Left ventricle myocardium inferior (tissue), 1 donor: Measurements from ENCODE around the gene SRBD1. TPM values are rescaled to one million over a fixed set of nuclear protein-coding genes. Genes with fewer than 3 reads are reported as not detected.

Experiments used
- DNase-seq: peaks from one replicate; pipeline ENCODE4 v3.0.0-alpha.2; 2020
- H3K27ac ChIP-seq: fragments of 200-600 bp; replicated peaks from 2 replicates; pipeline ENCODE4 v1.8.0; 2021
- H3K27me3 ChIP-seq: fragments of 200-600 bp; 2 replicates; pipeline ENCODE4 v1.8.0; 2021; ENCODE audit warnings: low read depth
- H3K36me3 ChIP-seq: fragments of 200-600 bp; 2 replicates; pipeline ENCODE4 v1.8.0; 2021
- H3K4me1 ChIP-seq: fragments of 200-600 bp; 2 replicates; pipeline ENCODE4 v1.8.0; 2021
- H3K4me3 ChIP-seq: fragments of 200-600 bp; 2 replicates; pipeline ENCODE4 v1.8.0; 2021; ENCODE audit warnings: mild to moderate bottlenecking, moderate library complexity
- H3K9me3 ChIP-seq: fragments of 200-600 bp; replicated peaks from 2 replicates; pipeline ENCODE4 v1.8.0; 2021
- intact Hi-C: fragments of 100-400 bp; cut with micrococcal nuclease; formaldehyde crosslinking; loops from one replicate; pipeline ENCODE4 v1.11.0; 2022
- total RNA-seq: library from RNA; stranded (reverse); fragmentation: NEBNext Ultra II Directional; extraction: Animal tissue kit (Norgen Biotek cat#: 25700); gene quantifications from one replicate; pipeline ENCODE4 v1.2.1, GENCODE V29; 2021
- TF ChIP-seq, protein P1 (sequence below): fragments of 200-600 bp; IDR thresholded peaks from 2 replicates; pipeline ENCODE4 v1.8.0; 2021; ENCODE audit warnings: antibody characterized with exemption, mild to moderate bottlenecking, borderline replicate concordance
- donor health status: DM: no; HTN: yes; CAD: no; lungs with severe emphysema.

The SRBD1 gene
- total RNA-seq, 1 donor from 2014 or later = 11.8 TPM

DNA sequence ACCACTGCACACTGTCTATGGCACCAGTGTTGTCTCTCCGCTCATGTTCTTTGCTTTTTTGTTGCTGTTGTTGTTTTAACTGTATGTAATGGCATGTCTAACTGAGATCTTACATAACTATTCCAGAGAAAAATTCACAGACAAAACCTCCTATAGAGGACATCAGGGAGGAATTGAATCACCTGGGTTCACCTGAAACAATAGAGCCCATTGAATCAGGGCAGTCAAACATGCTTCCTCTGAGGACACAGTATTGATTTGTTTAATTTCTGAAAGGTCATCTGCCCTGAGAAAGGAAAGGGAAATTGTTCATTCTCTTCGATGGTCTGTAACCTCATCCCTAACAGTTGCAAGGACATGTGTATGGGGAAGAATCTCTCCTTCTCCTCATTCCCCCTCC lies 237.5 kb downstream of the SRBD1 start:
- Histone ChIP-seq H3K9me3 (no peaks in the 10 kb centered on the region), H3K36me3 (no peaks in the 10 kb centered on the region), H3K27ac (no peak overlapping the region), H3K4me3 (no peak overlapping the region), H3K27me3 (no peaks in the 10 kb centered on the region), H3K4me1 (no peaks in the 10 kb centered on the region)
- no peak for DNase-seq
- TF ChIP-seq, protein P1, sequence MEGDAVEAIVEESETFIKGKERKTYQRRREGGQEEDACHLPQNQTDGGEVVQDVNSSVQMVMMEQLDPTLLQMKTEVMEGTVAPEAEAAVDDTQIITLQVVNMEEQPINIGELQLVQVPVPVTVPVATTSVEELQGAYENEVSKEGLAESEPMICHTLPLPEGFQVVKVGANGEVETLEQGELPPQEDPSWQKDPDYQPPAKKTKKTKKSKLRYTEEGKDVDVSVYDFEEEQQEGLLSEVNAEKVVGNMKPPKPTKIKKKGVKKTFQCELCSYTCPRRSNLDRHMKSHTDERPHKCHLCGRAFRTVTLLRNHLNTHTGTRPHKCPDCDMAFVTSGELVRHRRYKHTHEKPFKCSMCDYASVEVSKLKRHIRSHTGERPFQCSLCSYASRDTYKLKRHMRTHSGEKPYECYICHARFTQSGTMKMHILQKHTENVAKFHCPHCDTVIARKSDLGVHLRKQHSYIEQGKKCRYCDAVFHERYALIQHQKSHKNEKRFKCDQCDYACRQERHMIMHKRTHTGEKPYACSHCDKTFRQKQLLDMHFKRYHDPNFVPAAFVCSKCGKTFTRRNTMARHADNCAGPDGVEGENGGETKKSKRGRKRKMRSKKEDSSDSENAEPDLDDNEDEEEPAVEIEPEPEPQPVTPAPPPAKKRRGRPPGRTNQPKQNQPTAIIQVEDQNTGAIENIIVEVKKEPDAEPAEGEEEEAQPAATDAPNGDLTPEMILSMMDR = no peak
- intact Hi-C loops = no loop called here

- Histone ChIP-seq H3K4me3 (no peak overlapping the region), H3K9me3 (no peaks in the 10 kb centered on the region), H3K4me1 (no peaks in the 10 kb centered on the region), H3K27me3 (no peaks in the 10 kb centered on the region), H3K36me3 (no peaks in the 10 kb centered on the region), H3K27ac (no peak overlapping the region)
- intact Hi-C loops = no loop called here
- TF ChIP-seq, protein P1 = no peak
- no peak for DNase-seq
Observed at GRCh38 chr2:45370369-45370768, 240.7 kb downstream of the SRBD1 start.

GRCh38 chr2:45368792-45369191 lies 242.3 kb downstream of the SRBD1 start:
- H3K36me3 ChIP-seq = no peaks in the 10 kb centered on the region
- H3K9me3 ChIP-seq = no peaks in the 10 kb centered on the region
- H3K27ac ChIP-seq = no peak overlapping the region
- TF ChIP-seq, protein P1 = no peak
- no peak for DNase-seq
- H3K4me3 ChIP-seq = no peak overlapping the region
- no peaks in the 10 kb centered on the region for H3K27me3 ChIP-seq
- intact Hi-C loops = no loop called here
- H3K4me1 ChIP-seq = no peaks in the 10 kb centered on the region

- H3K9me3 ChIP-seq = no peaks in the 10 kb centered on the region
Observed at GRCh38 chr2:45361666-45362065, 249.4 kb downstream of the SRBD1 start.

DNA sequence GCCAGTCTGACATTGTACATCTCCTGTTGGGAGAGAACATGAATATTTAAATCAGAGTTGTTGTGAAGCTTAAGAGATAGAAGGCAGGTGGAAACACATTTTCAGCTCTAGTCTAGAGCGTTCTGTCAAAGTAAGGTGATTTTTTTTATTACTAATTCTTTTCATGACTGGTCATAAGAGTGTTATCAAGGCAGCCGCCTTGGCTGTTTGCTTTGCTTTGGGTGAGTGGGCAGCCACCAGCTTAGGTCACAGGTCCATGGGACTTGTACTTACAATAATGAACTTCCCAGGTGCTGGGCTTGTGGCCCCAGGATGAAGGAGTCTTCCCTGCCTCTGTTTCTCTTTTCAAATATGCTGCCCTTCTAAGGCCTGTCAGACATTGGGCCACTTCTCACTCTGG lies 256.3 kb downstream of the SRBD1 start:
- intact Hi-C loops = no loop called here
- no peak for DNase-seq
- Histone ChIP-seq H3K4me3 (no peak overlapping the region), H3K27me3 (no peaks in the 10 kb centered on the region), H3K9me3 (no peaks in the 10 kb centered on the region), H3K27ac (no peak overlapping the region), H3K36me3 (no peaks in the 10 kb centered on the region), H3K4me1 (no peaks in the 10 kb centered on the region)
- TF ChIP-seq, protein P1 = no peak

More at GRCh38 chr2:45361666-45362065, 249.4 kb downstream of the SRBD1 start:
- DNase-seq = no peak
- no peaks in the 10 kb centered on the region for H3K27me3 ChIP-seq
- H3K4me1 ChIP-seq = no peaks in the 10 kb centered on the region
- no peak overlapping the region for H3K4me3 ChIP-seq
- no peaks in the 10 kb centered on the region for H3K36me3 ChIP-seq
- intact Hi-C loops = no loop called here
- TF ChIP-seq, protein P1 = no peak
- no peak overlapping the region for H3K27ac ChIP-seq

GRCh38 chr2:45353879-45354278 lies 257.2 kb downstream of the SRBD1 start:
- TF ChIP-seq, protein P1 = no peak
- H3K4me1 ChIP-seq = no peaks in the 10 kb centered on the region
- H3K4me3 ChIP-seq = no peak overlapping the region
- H3K9me3 ChIP-seq = no peaks in the 10 kb centered on the region
- no peaks in the 10 kb centered on the region for H3K36me3 ChIP-seq
- intact Hi-C loops = no loop called here
- DNase-seq = no peak
- no peaks in the 10 kb centered on the region for H3K27me3 ChIP-seq
- H3K27ac ChIP-seq = no peak overlapping the region
